Mesenchymal stem cell (in vitro differentiated cells and primary cell): ENCODE measurements around the gene JAKMIP1.

Source experiments
- DNase-seq: peaks from one replicate; pipeline ENCODE4 v3.0.0-alpha.2; 2013
- H2AFZ ChIP-seq: one replicate; pipeline ENCODE4 v1.6.1; 2013; ENCODE audit warnings: low read depth, mild to moderate bottlenecking, control low read depth, inconsistent platforms, low read length, moderate library complexity
- H2AK5ac ChIP-seq: 2 replicates; pipeline ENCODE4 v1.6.1; 2013; ENCODE audit warnings: low read length, moderate library complexity, mild to moderate bottlenecking, inconsistent platforms; ENCODE audit not compliant: severe bottlenecking
- H2BK120ac ChIP-seq: one replicate; pipeline ENCODE4 v1.6.1; 2013; ENCODE audit warnings: low read depth, mild to moderate bottlenecking, inconsistent platforms, low read length, moderate library complexity
- H2BK12ac ChIP-seq, 2 experiments: one replicate each; pipeline ENCODE4 v1.6.1; 2013; ENCODE audit warnings: inconsistent platforms in 2 of 2, low read length in 2 of 2, mild to moderate bottlenecking in 2 of 2, moderate library complexity in 2 of 2, control low read depth in 1 of 2
- H2BK15ac ChIP-seq: one replicate; pipeline ENCODE4 v1.6.1; 2013; ENCODE audit warnings: mild to moderate bottlenecking, low read depth, inconsistent platforms; ENCODE audit not compliant: poor library complexity, severe bottlenecking
- H2BK5ac ChIP-seq: 2 replicates; pipeline ENCODE4 v1.6.1; 2013; ENCODE audit warnings: low read depth, mild to moderate bottlenecking, low read length, control low read depth, inconsistent platforms; ENCODE audit not compliant: poor library complexity, severe bottlenecking
- H3K14ac ChIP-seq, 2 experiments: one replicate each; pipeline ENCODE4 v1.6.1; 2013; ENCODE audit warnings: inconsistent platforms in 2 of 2, low read length in 2 of 2, control low read depth in 1 of 2, mild to moderate bottlenecking in 1 of 2, moderate library complexity in 1 of 2
- H3K18ac ChIP-seq, 2 experiments: one replicate each; pipeline ENCODE4 v1.6.1; 2013; ENCODE audit warnings: inconsistent platforms in 2 of 2, low read length in 2 of 2, control low read depth in 1 of 2, low read depth in 1 of 2, mild to moderate bottlenecking in 1 of 2
- H3K23ac ChIP-seq, 2 experiments: one replicate each; pipeline ENCODE4 v1.6.1; 2013; ENCODE audit warnings: inconsistent platforms in 2 of 2, low read length in 2 of 2, mild to moderate bottlenecking in 2 of 2, moderate library complexity in 2 of 2, control low read depth in 1 of 2
- H3K27ac ChIP-seq: 2 replicates; pipeline ENCODE4 v1.5.1; 2013; ENCODE audit warnings: mild to moderate bottlenecking, moderate library complexity, low read length, control low read depth, inconsistent platforms; ENCODE audit not compliant: poor library complexity, severe bottlenecking
- H3K27me3 ChIP-seq, 2 experiments: 2 replicates each; pipeline versions ENCODE4 v1.6.1 to v1.7.0; 2013; ENCODE audit warnings: low read length in 2 of 2, mild to moderate bottlenecking in 2 of 2, moderate library complexity in 2 of 2, control low read depth in 1 of 2, inconsistent platforms in 1 of 2; ENCODE audit not compliant: control insufficient read depth in 1 of 2, insufficient read depth in 1 of 2
- H3K36me3 ChIP-seq, 2 experiments: 2 replicates each; pipeline versions ENCODE4 v1.6.1 to v1.7.0; 2013; ENCODE audit warnings: low read length in 2 of 2, control low read depth in 1 of 2, inconsistent platforms in 1 of 2, low read depth in 1 of 2, mild to moderate bottlenecking in 1 of 2; ENCODE audit not compliant: insufficient read depth in 2 of 2, control insufficient read depth in 1 of 2
- H3K4ac ChIP-seq, 2 experiments: one replicate each; pipeline ENCODE4 v1.6.1; 2013; ENCODE audit warnings: inconsistent platforms in 2 of 2, low read length in 2 of 2, mild to moderate bottlenecking in 2 of 2, moderate library complexity in 2 of 2, control low read depth in 1 of 2, low read depth in 1 of 2
- H3K4me1 ChIP-seq: 2 replicates; pipeline ENCODE4 v1.6.1; 2013; ENCODE audit warnings: low read depth, low read length, control low read depth; ENCODE audit not compliant: control insufficient read depth, insufficient read depth
- H3K4me2 ChIP-seq: 2 replicates; pipeline ENCODE4 v1.6.1; 2013; ENCODE audit warnings: low read length, mild to moderate bottlenecking, inconsistent platforms; ENCODE audit not compliant: poor library complexity, severe bottlenecking
- H3K4me3 ChIP-seq, 2 experiments: 2 replicates each; pipeline versions ENCODE4 v1.5.1 to v1.7.0; 2013; ENCODE audit warnings: low read length in 2 of 2, mild to moderate bottlenecking in 2 of 2, control low read depth in 1 of 2, low read depth in 1 of 2; ENCODE audit not compliant: insufficient read depth in 1 of 2
- H3K79me1 ChIP-seq: replicated peaks from 2 replicates; pipeline ENCODE4 v1.6.1; 2013; ENCODE audit warnings: mild to moderate bottlenecking, control low read depth, low read length, inconsistent platforms; ENCODE audit not compliant: poor library complexity, severe bottlenecking
- H3K9ac ChIP-seq: 2 replicates; pipeline ENCODE4 v1.7.0; 2013; ENCODE audit warnings: mild to moderate bottlenecking, low read length, moderate library complexity
- H3K9me3 ChIP-seq: 2 replicates; pipeline ENCODE4 v1.7.0; 2013; ENCODE audit warnings: mild to moderate bottlenecking, low read length; ENCODE audit not compliant: control insufficient read depth
- H4K8ac ChIP-seq: one replicate; pipeline ENCODE4 v1.6.1; 2013; ENCODE audit warnings: inconsistent platforms, mild to moderate bottlenecking, low read length, moderate library complexity
- H4K91ac ChIP-seq: one replicate; pipeline ENCODE4 v1.6.1; 2013; ENCODE audit warnings: mild to moderate bottlenecking, low read length, inconsistent platforms
- WGBS: methylation state at CpG from one replicate; pipeline ENCODE4 v1.1.7; 2013; ENCODE audit warnings: mixed read lengths; 5-methylcytosine and 5-hydroxymethylcytosine counted together

JAKMIP1 gene

GRCh38 chr4:6030679-6031078 is 169.7 kb downstream of the JAKMIP1 start:
- Histone ChIP-seq H3K23ac (no peak overlapping the region), H3K14ac (no peak overlapping the region), H3K36me3 (no peaks in the 10 kb centered on the region), H2BK5ac (no peak overlapping the region), H3K4me2 (no peak overlapping the region), H2AFZ (no peak overlapping the region), H2BK15ac (no peak overlapping the region), H3K79me1 (no peaks in the 10 kb centered on the region), H3K4me1 (no peaks in the 10 kb centered on the region), H3K27me3 (peaks cover 0 to 47% of the 10 kb centered on the region in 2 experiments), H3K4ac (no peak overlapping the region), H2BK120ac (no peak overlapping the region), H3K9me3 (peaks cover 3% of the 10 kb centered on the region), H3K4me3 (no peak overlapping the region), H4K8ac (no peak overlapping the region), H2BK12ac (no peak overlapping the region), H3K27ac (no peak overlapping the region), H2AK5ac (no peak overlapping the region), H4K91ac (no peak overlapping the region), H3K9ac (no peak overlapping the region), H3K18ac (no peak overlapping the region)
- WGBS = 82% methylated on average over 7 of the region's 7 CpGs
- DNase-seq = no peak

- H2AFZ ChIP-seq = no peak overlapping the region
- no peak overlapping the region for H2BK5ac ChIP-seq
- no peak overlapping the region for H3K4me3 ChIP-seq
- no peak overlapping the region for H3K27ac ChIP-seq
- DNase-seq = no peak
- H3K4me1 ChIP-seq = no peaks in the 10 kb centered on the region
- no peak overlapping the region for H2BK12ac ChIP-seq
- H3K36me3 ChIP-seq = no peaks in the 10 kb centered on the region
- no peak overlapping the region for H4K91ac ChIP-seq
- H3K27me3 ChIP-seq = peaks cover 6 to 55% of the 10 kb centered on the region in 2 experiments
- H2AK5ac ChIP-seq = no peak overlapping the region
- no peak overlapping the region for H3K4me2 ChIP-seq
- no peak overlapping the region for H3K4ac ChIP-seq
- no peak overlapping the region for H2BK15ac ChIP-seq
- no peaks in the 10 kb centered on the region for H3K79me1 ChIP-seq
- H3K18ac ChIP-seq = no peak overlapping the region
- no peak overlapping the region for H2BK120ac ChIP-seq
- no peak overlapping the region for H4K8ac ChIP-seq
- no peak overlapping the region for H3K14ac ChIP-seq
- no peaks in the 10 kb centered on the region for H3K9me3 ChIP-seq
- 72% methylated on average over 6 of the region's 6 CpGs for WGBS
- no peak overlapping the region for H3K9ac ChIP-seq
- H3K23ac ChIP-seq = no peak overlapping the region
Observed at GRCh38 chr4:6029254-6029653, 171.1 kb downstream of the JAKMIP1 start.

DNA sequence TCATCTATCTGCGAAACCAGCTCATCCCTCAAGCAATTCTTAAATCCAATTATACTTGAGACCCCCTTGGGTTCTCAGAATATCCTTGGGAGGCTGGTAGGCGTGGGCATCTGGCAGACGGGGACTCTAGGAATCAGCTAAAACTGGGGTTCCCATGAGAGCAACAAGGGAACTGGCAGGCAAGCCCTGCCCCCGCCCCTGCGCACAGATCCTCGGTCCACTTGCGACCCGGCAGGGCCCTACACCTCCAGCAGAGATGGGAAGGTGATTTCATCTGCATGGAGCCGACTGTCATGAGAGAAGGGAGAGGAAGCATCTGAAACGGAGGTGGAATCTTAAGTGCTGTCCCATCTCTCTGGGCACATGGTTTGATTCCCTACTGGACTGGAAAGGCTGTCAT is 172.2 kb downstream of the JAKMIP1 start:
- Histone ChIP-seq H3K14ac (no peak overlapping the region), H4K8ac (no peak overlapping the region)
- WGBS = 58% methylated on average over 10 of the region's 10 CpGs

GRCh38 chr4:6027392-6027791 is 173.0 kb downstream of the JAKMIP1 start:
- Histone ChIP-seq H2AK5ac (no peak overlapping the region), H3K27me3 (peaks cover 8 to 57% of the 10 kb centered on the region in 2 experiments), H3K27ac (no peak overlapping the region), H3K4me3 (no peak overlapping the region), H3K9me3 (no peaks in the 10 kb centered on the region), H3K14ac (no peak overlapping the region), H2BK15ac (no peak overlapping the region), H3K79me1 (no peaks in the 10 kb centered on the region), H4K91ac (no peak overlapping the region), H2BK12ac (no peak overlapping the region), H4K8ac (no peak overlapping the region), H3K9ac (no peak overlapping the region), H2AFZ (no peak overlapping the region), H2BK5ac (no peak overlapping the region), H3K23ac (no peak overlapping the region), H3K4me1 (no peaks in the 10 kb centered on the region), H3K4ac (no peak overlapping the region), H3K18ac (no peak overlapping the region), H3K4me2 (no peak overlapping the region), H2BK120ac (no peak overlapping the region), H3K36me3 (no peaks in the 10 kb centered on the region)
- DNase-seq = no peak
- WGBS = 82% methylated on average over 9 of the region's 9 CpGs

More for the DNA sequence above, 172.2 kb downstream of the JAKMIP1 start:
- H3K36me3 ChIP-seq = no peaks in the 10 kb centered on the region
- no peak overlapping the region for H3K27ac ChIP-seq
- no peaks in the 10 kb centered on the region for H3K4me1 ChIP-seq
- H3K23ac ChIP-seq = no peak overlapping the region
- H3K18ac ChIP-seq = no peak overlapping the region
- no peak overlapping the region for H2BK120ac ChIP-seq
- H3K9me3 ChIP-seq = no peaks in the 10 kb centered on the region
- H2BK5ac ChIP-seq = no peak overlapping the region
- no peak overlapping the region for H2AFZ ChIP-seq
- no peak overlapping the region for H3K4me3 ChIP-seq
- DNase-seq = no peak
- no peak overlapping the region for H2AK5ac ChIP-seq
- no peak overlapping the region for H2BK15ac ChIP-seq
- no peak overlapping the region for H2BK12ac ChIP-seq
- peaks cover 8 to 58% of the 10 kb centered on the region in 2 experiments for H3K27me3 ChIP-seq
- no peak overlapping the region for H3K4ac ChIP-seq
- no peak overlapping the region for H4K91ac ChIP-seq
- H3K9ac ChIP-seq = no peak overlapping the region
- no peak overlapping the region for H3K4me2 ChIP-seq
- H3K79me1 ChIP-seq = no peaks in the 10 kb centered on the region
